GM19467 (cell line): ENCODE results near the gene AFM.

ENCODE experiments used
- ATAC-seq: cut with Tn5 transposase; IDR thresholded peaks from one replicate; pipeline ENCODE4 v1.9.1; 2021; ENCODE audit warnings: mild to moderate bottlenecking, moderate library complexity; ENCODE audit not compliant: unreplicated experiment

AFM gene

GRCh38 chr4:73481358-73481757, at the start of gene AFM:
Gene AFM (plus strand): TSS chr4:73481745. CDS start chr4:73481776, 31 bp downstream.
- no peak for ATAC-seq

- ATAC-seq = no peak
These were observed 49.8 kb upstream of the AFM start for GRCh38 chr4:73431813-73432168.

GRCh38 chr4:73432169-73433000, 49.2 kb upstream of the AFM start:
- no peak for ATAC-seq

GRCh38 chr4:73433140-73433539, 48.4 kb upstream of the AFM start:
- ATAC-seq = no peak

- ATAC-seq = no peak
These were observed 47.2 kb upstream of the AFM start for GRCh38 chr4:73434311-73434710.

GRCh38 chr4:73435984-73436383, 45.6 kb upstream of the AFM start, which contains the start of gene AFP:
Gene AFP (plus strand): TSS chr4:73436221. CDS start chr4:73436263, 42 bp downstream.
- ATAC-seq = no peak

- no peak for ATAC-seq
These were observed 44.6 kb upstream of the AFM start for GRCh38 chr4:73436674-73437557.

- no peak for ATAC-seq
These were observed 44.0 kb upstream of the AFM start for GRCh38 chr4:73437558-73437956.

- ATAC-seq = no peak
These were observed 43.5 kb upstream of the AFM start for GRCh38 chr4:73438048-73438447.

- no peak for ATAC-seq
These were observed 42.8 kb upstream of the AFM start for GRCh38 chr4:73438582-73439215.

GRCh38 chr4:73439445-73439844, 42.1 kb upstream of the AFM start:
- ATAC-seq = no peak

- ATAC-seq = no peak
These were observed 41.6 kb upstream of the AFM start for GRCh38 chr4:73439991-73440390.

GRCh38 chr4:73440653-73441052, 40.9 kb upstream of the AFM start:
- no peak for ATAC-seq

- no peak for ATAC-seq
These were observed 39.3 kb upstream of the AFM start for GRCh38 chr4:73442275-73442674.

- ATAC-seq = no peak
These were observed 38.3 kb upstream of the AFM start for GRCh38 chr4:73443224-73443623.

- ATAC-seq = no peak
These were observed 35.9 kb upstream of the AFM start for GRCh38 chr4:73445383-73446335.

GRCh38 chr4:73446336-73446938, 35.1 kb upstream of the AFM start:
- peak; percentile 98 for ATAC-seq

- no peak for ATAC-seq
These were observed 33.9 kb upstream of the AFM start for GRCh38 chr4:73447671-73448070.

GRCh38 chr4:73448448-73449203, 32.9 kb upstream of the AFM start:
- no peak for ATAC-seq
